RWPE1 (cell line): ENCODE results near the gene AGR2.
"Not testable (repeated sequence)": the region's sequence is repeated elsewhere in the genome, so short reads cannot be mapped to it uniquely, and the experiment has no call there.

Source experiments
- CTCF ChIA-PET: fragments of 350-600 bp; sonication (Branson Sonifier 250); formaldehyde crosslinking; extraction: SDS; loops from one replicate; lab custom pipeline; 2021; lab: Yijun Ruan, JAX
- POLR2A ChIA-PET: fragments of 400-600 bp; formaldehyde crosslinking; extraction: SDS; loops from one replicate; lab custom pipeline; 2020; ENCODE audit warnings: antibody characterized with exemption; ENCODE audit not compliant: low non-redundant PET; lab: Yijun Ruan, JAX
- DNase-seq: peaks from one replicate; pipeline ENCODE4 v3.0.0; 2012; ENCODE audit warnings: low spot score
- H3K27ac ChIP-seq: fragments of 450-650 bp; 2 replicates; pipeline ENCODE4 v1.5.1; 2017
- CTCF ChIP-seq: fragments of 450-650 bp; conservative IDR thresholded peaks from 2 replicates; pipeline ENCODE4 v1.5.1; 2017; ENCODE audit warnings: low read depth, mild to moderate bottlenecking

Gene AGR2

GRCh38 chr7:16804674-16805439 lies at the start of gene AGR2:
Gene AGR2, minus strand, starts transcription at chr7:16804999. Its CDS starts 3,203 bp downstream, at chr7:16801796.
- ChIA-PET CTCF (no interaction called here), POLR2A (no interaction called here)
- DNase-seq: peak; percentile 89
- H3K27ac ChIP-seq: peak within 1 kb of the TSS; percentile 41; the same call in 1 of the 2 replicates
- TF ChIP-seq CTCF: no peak

- POLR2A ChIA-PET, DNase-seq, H3K27ac ChIP-seq: not testable (repeated sequence)
- CTCF ChIA-PET: interaction anchor here (0.6 kb wide), 1 partner anchor 21 kb away, joined by 4 read pairs; no protein-coding TSS in a partner anchor
Measured at GRCh38 chr7:16853189-16853588, 48.4 kb upstream of the AGR2 start.

- ChIA-PET CTCF (no interaction called here), POLR2A (no interaction called here)
- DNase-seq: no peak
- no peak for TF ChIP-seq CTCF
- no peak overlapping the region for H3K27ac ChIP-seq
Measured at GRCh38 chr7:16851829-16852228, 47.0 kb upstream of the AGR2 start.

GRCh38 chr7:16850614-16851466 lies 46.0 kb upstream of the AGR2 start:
- no peak for DNase-seq
- POLR2A ChIA-PET: no interaction called here
- TF ChIP-seq CTCF: no peak
- CTCF ChIA-PET: no interaction called here
- H3K27ac ChIP-seq: no peak overlapping the region

GRCh38 chr7:16849296-16850148 lies 44.7 kb upstream of the AGR2 start:
- H3K27ac ChIP-seq: no peak overlapping the region
- POLR2A ChIA-PET: no interaction called here
- DNase-seq: no peak
- no peak for TF ChIP-seq CTCF
- CTCF ChIA-PET: no interaction called here

GRCh38 chr7:16847381-16847860 lies 42.6 kb upstream of the AGR2 start:
- ChIA-PET CTCF (interaction anchor here (0.5 to 0.7 kb wide), 2 partner anchors 34 to 57 kb away, joined by 3 read pairs; partner anchors contain the start of gene AGR3), POLR2A (no interaction called here)
- H3K27ac ChIP-seq: no peak overlapping the region
- TF ChIP-seq CTCF: no peak
- DNase-seq: peak; percentile 44
